HG03442 (cell line): Measurements from ENCODE around the gene RNF112.

Source experiments
- ATAC-seq: cut with Tn5 transposase; IDR thresholded peaks from one replicate; pipeline ENCODE4 v1.9.1; 2021; ENCODE audit warnings: mild to moderate bottlenecking, moderate library complexity; ENCODE audit not compliant: unreplicated experiment

The RNF112 gene

DNA sequence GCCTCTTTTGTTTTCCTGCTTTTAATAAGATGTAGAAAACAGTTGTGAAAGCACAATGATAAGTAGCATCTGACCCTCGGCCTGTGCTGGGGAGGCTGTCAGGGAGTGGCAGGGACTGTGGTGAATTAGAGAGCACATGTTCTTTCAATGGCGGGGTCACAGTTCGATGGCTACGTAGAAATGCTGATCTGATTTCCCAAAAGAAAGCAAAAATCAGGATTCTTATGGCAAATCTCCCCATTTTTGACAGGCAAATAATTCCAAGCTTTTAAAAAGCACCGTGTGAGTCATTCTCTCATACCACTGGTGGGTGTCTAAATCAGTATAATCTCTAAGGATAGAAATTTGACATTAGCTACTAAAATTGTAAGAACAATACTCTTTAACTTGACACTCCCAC lies 36.9 kb upstream of the RNF112 start:
- ATAC-seq = no peak

DNA sequence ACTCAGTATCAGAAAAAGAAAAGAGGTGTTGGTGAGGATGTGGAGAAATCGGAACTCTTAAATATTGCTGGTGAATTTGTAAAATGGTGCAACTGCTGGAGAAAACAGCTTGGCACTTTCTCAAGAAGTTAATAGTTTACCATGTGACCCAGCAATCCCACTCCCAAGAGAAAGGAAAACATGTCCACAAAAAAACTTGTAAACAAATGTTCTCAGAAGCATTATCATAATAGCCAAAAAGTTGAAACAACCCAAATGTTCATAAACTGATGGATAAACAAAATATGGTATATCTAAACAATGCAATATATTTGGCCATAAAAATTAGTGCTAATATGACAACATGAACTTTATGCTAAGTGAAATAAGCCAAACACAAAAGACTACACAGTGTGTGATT lies 35.3 kb upstream of the RNF112 start:
- ATAC-seq = no peak

DNA sequence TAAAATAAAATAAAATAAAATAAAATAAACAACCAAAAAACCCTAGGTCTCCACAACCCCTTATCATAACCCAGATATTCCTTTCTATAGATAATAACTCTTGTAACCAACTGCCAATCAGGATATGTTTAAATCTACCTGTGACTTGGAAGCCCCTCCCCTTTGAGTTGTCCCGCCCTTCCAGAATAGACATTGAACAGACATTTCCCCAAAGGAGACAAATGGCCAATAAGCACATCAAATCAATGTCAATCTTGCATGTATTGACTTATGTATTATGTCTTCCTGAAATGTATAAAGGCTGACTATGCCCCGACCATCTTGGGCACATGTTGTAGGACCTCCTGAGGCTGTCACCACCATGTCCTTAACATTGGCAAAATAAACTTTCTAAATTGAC lies 34.2 kb upstream of the RNF112 start:
- no peak for ATAC-seq

DNA sequence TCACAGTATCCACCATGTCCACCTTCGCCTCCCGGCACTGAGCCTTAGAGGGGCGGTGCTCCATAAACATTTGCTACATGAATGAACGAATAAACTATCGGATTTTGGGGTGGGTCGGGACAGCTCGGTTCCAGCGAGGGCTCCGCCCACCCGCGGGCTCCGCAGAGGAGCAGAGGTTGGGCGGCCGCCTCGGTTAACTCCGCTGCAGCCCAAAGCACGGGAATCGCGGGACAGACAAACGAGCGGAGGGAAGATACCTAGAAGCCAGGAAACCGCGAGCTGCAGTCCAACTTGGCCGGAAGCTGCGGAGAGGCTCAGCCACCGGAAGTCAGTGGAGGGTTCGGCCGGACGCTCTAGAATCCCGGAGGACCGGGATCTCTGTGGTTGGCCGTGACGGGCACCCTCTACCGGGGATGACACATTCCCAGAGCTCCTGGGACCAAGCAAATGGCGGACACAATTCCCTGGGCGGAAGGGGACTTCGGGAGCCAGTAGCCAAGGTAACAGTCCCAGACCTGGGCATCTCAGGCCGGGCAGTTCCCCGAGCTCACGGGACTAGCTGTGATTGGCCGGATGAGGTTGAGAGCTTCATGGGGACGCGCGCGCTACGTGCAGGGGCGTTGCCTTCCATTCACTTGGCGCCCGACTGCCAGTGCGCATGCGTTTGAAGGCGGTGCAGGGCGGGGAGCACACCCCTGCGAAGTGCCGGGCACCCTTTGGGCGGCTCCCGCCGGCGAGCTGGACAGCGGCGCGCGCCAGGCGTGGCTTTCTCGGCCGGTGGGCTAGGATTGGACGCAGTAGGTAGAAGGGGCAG lies 33.2 kb upstream of the RNF112 start:
- ATAC-seq = peak; percentile 91

DNA sequence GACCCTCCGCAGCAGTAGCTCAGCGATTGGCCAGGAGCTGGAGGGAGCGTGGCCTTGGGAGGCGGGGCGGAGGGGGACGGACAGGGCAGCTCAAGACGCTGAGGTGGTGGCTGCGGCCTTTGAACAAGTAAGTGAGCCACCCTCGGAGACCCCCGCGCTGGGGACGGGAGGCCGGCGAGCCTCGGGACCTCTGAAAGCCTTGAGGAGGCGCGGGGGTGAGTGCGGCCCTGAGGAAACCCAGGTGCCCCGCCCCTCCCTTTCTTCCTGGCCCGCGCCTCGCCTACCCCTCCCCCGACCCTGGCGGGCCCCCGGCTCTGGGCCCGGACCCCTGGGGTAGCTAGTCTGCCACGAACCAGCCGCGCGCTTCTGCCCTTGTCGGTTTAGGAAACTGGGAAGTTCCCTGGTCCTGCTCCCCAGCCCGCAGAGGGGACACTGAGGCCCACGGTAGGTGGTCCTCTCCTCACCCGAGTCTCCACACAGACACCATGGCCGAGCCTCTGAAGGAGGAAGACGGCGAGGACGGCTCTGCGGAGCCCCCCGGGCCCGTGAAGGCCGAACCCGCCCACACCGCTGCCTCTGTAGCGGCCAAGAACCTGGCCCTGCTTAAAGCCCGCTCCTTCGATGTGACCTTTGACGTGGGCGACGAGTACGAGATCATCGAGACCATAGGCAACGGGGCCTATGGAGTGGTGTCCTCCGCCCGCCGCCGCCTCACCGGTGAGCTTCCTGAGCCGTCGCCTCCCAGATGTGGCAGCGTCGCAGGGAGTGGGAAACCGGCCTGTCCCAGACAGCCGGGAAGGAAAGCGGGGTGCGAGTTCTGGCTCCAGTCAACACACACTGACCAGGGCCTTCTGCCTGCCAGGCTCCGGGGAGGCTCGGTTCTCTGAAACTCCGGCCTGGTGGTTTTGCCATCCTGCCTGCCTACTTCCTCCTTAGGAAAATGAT lies 32.3 kb upstream of the RNF112 start, which contains the start of gene MAPK7:
Gene MAPK7, plus strand, starts transcription at position 83 of the 945 bp plus-strand sequence. Its CDS starts 403 bp downstream, at position 486.
- ATAC-seq = no peak

- ATAC-seq = no peak
These were observed 31.5 kb upstream of the RNF112 start for GRCh38 chr17:19379361-19380065.

DNA sequence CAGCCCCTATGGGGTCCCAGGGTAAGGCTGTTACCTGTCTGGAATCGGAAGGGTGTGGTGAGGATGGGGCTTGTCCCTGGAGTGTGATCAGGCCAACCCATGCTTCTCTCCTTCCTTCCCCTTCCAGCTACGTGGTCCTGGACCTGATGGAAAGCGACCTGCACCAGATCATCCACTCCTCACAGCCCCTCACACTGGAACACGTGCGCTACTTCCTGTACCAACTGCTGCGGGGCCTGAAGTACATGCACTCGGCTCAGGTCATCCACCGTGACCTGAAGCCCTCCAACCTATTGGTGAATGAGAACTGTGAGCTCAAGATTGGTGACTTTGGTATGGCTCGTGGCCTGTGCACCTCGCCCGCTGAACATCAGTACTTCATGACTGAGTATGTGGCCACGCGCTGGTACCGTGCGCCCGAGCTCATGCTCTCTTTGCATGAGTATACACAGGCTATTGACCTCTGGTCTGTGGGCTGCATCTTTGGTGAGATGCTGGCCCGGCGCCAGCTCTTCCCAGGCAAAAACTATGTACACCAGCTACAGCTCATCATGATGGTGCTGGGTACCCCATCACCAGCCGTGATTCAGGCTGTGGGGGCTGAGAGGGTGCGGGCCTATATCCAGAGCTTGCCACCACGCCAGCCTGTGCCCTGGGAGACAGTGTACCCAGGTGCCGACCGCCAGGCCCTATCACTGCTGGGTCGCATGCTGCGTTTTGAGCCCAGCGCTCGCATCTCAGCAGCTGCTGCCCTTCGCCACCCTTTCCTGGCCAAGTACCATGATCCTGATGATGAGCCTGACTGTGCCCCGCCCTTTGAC lies 30.3 kb upstream of the RNF112 start:
- no peak for ATAC-seq

DNA sequence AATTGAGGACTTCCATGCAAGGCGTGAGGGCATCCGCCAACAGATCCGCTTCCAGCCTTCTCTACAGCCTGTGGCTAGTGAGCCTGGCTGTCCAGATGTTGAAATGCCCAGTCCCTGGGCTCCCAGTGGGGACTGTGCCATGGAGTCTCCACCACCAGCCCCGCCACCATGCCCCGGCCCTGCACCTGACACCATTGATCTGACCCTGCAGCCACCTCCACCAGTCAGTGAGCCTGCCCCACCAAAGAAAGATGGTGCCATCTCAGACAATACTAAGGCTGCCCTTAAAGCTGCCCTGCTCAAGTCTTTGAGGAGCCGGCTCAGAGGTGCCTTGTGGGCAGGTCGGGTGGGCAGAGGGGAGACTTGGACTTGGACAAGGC lies 29.7 kb upstream of the RNF112 start:
- ATAC-seq = no peak

- no peak for ATAC-seq
These were observed 29.1 kb upstream of the RNF112 start for GRCh38 chr17:19381741-19382444.

GRCh38 chr17:19382531-19383444 lies 28.2 kb upstream of the RNF112 start:
- ATAC-seq = no peak

GRCh38 chr17:19383681-19384470 lies 27.2 kb upstream of the RNF112 start:
- ATAC-seq = no peak

- ATAC-seq = no peak
These were observed 26.2 kb upstream of the RNF112 start for GRCh38 chr17:19384723-19385391.

DNA sequence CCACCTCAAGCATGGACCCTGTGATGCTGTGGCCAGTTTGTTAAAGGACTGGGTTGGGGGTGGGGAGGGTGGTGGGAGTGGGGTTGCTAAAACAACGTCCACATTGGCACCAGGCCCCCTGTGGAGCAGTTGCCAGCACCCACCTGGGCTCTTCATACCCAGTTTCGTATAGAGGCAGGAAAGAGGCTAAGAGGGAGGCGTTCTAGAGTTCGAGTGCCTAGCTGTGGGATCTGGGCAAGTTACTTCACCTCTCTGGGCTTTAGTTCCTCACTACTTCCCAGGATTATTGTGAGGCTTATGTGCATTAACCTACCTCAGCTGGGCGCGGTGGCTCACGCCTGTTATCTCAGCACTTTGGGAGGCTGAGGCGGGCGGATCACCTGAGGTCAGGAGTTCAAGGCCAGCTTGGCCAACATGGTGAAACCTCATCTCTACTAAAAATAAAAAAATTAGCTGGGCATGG lies 25.5 kb upstream of the RNF112 start:
- no peak for ATAC-seq

GRCh38 chr17:19386051-19386929 lies 24.7 kb upstream of the RNF112 start:
- no peak for ATAC-seq

DNA sequence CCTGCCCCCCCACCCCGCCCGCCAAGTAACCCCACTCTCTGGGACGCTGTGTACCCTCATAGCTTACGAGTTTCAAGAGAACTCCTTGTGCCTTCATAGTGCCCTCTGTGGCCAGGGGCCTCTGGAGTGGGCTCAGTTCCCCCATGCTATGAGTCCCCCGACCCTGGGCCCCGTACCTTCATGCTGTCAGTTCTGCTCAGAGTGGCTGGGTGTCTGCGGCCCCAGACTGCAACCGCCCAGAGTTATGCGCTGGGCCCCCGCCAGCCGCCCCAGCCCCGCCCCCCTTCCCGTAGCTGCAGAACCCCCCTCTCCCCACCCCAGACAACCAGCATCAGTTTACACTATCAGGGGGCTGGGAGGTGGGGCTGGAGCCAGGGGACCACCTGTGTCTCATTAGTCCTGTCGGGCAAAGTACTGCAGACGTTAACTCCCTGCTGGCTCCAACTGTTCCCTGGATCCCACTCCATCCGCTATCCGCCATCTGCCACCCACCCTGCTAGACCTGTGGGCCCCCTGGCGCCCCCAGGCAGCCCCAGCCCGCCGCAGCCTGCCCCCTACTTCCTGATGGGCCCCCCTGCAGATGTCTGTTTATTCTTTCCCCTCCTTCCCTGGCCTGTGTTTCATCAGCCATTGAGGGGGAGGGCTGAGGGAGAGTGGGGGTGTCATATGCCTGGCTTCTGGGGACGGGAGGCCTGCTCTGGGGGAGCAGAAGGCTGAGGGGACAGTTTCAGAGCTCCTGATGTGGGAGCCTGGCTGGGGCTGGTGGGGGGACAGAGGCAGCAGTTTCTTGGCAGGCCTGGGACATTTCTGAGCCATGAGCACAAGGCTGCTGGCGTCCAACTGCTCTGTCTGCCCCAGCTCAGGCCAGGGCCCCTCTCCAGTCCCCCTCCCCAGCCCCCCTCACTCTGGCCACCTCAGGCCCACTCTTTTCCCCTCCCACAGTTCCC lies 23.8 kb upstream of the RNF112 start, which contains the start of gene MFAP4:
Gene MFAP4, minus strand, starts transcription at position 217 of the 947 bp plus-strand sequence. Its CDS starts 35 bp downstream, at position 182.
- ATAC-seq = no peak
